HG03342 (cell line): ENCODE data around the gene PRAC2.

Experiments
- ATAC-seq: cut with Tn5 transposase; IDR thresholded peaks from one replicate; pipeline ENCODE4 v1.9.1; 2021; ENCODE audit warnings: mild to moderate bottlenecking, moderate library complexity; ENCODE audit not compliant: unreplicated experiment

The PRAC2 gene

GRCh38 chr17:48733632-48734328 lies 10.8 kb downstream of the PRAC2 start:
- ATAC-seq: no peak

- no peak for ATAC-seq
Observed at GRCh38 chr17:48734333-48735061, 11.5 kb downstream of the PRAC2 start.

DNA sequence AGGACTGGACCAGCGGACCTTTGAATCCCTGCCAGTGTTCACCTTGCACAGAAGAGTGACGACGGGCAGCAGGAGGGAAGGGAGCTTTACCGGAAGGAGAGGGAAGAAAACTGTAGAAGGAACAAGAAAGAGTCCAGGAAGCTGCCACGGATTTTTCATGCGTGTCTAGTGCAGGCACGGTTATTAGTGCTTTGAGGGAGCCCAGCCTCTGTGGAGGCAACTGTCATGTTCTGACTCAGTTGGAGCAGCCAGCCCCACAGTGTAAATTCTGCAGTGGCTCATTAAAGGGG lies 12.0 kb downstream of the PRAC2 start:
- ATAC-seq: no peak

DNA sequence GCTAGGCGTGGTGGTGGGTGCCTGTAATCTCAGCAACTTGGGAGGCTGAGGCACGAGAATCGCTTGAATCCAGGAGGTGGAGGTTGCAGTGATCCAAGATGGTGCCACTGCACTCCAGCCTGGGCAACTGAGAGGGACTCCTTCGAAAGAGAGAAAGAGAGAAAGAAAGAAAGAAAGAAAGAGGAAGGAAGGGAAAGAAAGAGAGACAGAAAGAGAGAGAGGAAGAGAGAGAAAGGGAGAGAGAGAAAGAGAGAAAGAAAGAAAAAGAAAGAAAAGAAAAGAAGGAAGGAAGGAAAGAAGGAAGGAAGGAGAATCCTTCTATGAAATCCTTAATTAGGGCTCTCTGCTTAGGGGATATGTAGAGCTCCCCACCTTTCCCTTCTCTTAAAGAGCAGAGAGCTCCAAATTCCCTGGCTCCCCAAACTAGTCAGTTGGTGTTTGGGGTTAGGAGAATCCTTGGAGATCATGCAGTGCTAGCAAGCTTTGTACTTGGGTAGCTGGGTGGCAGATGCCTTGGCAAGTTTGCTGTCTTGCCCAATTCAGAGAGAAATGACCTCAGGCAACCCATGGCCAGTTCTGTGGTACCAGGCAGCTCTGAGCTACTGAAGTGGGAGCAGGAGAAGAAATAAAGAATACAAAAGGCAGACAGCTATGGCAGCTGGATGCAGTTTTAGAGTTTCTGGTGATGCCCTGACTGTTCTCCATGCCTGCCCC lies 14.5 kb downstream of the PRAC2 start:
- ATAC-seq: no peak

DNA sequence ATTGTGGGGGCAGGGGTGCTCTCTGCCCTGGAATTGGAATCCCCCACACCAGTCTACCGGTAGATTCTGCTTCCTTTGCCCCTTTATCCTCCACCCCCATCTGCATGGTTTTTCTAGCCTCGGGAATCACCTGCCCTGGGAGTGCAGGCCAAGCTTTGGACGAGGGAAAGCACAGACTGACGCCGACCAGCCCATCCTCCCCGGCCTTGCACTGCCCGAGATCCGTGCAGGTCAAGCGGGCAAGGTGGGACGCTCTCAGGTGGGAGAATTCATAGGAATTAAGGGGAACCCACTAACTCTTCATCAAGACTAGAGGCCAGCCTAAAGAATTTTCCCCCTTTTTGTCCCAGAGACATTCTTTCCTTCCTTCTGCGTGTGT lies 15.4 kb downstream of the PRAC2 start:
- no peak for ATAC-seq

DNA sequence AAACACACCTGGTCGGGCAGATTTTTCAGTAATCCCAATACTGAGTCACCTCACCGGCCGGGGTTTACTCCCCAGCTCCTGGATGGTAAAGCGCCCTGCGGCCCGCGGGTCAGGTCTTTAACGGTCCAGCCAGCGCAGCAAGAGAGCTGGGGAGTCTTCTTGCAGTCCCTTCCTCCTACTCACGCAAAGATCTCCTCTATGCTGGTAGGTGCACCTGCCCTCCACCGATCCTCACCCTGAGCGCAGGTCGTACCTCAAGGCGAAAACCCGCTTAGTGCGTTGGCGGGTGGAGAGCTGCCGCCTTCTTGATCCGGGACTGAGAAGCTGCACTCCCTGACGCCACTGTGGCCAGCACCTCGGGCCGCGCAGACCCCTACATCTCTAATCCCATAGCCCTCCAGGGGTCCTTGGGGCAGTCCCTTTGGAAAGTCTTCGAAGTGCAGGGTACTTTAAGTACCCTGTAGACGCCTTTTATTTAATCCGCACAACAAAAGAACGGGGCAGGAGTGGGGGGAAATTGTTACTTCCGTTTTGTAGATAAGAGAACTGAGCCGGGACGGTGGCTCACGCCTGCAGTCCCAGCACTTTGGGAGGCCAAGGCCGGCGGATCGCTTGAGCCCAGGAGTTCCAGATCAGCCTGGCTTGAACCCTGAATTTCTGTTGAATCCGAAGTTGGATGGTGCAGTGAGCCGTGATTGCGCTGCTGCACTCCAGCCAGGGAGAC lies 16.0 kb downstream of the PRAC2 start:
- ATAC-seq: no peak

- ATAC-seq: no peak
Observed at GRCh38 chr17:48740537-48740936, 17.6 kb downstream of the PRAC2 start.

- ATAC-seq: no peak
Observed at GRCh38 chr17:48745381-48746275, 22.6 kb downstream of the PRAC2 start.

DNA sequence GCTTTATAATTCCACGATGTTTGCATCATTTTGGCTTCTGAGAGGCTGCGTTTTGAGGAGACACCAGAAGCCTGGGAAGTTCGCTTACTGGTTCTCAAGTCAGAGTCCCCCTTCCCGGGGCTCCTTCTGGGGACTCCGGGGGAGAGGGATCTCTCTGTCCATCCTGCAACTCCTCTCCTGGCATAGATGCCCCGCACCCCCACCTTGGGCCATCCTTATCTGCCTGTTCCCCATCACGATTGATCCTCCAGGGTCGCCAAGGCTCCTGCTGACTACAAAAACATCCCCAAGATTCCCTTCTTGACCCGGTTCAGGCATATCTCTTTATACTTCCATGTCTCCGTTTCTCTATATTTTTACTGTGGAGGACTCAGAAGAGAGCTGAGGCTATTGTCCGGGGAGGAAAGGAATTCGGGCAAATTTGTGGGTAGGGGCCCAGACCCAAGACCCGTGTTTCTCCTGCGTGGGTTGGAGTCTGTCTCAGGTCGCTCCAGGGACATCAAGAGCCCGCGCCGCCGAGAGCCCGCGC lies 24.0 kb downstream of the PRAC2 start:
- ATAC-seq: no peak

- no peak for ATAC-seq
Observed at GRCh38 chr17:48747445-48748363, 24.7 kb downstream of the PRAC2 start.

GRCh38 chr17:48748718-48749566 lies 26.0 kb downstream of the PRAC2 start:
- no peak for ATAC-seq

- no peak for ATAC-seq
Observed at GRCh38 chr17:48749621-48750553, 26.9 kb downstream of the PRAC2 start.

GRCh38 chr17:48751172-48751571 lies 28.2 kb downstream of the PRAC2 start:
- no peak for ATAC-seq

GRCh38 chr17:48751733-48752398 lies 28.9 kb downstream of the PRAC2 start:
- ATAC-seq: no peak

GRCh38 chr17:48752399-48753288 lies 29.7 kb downstream of the PRAC2 start:
- ATAC-seq: no peak
